B cell (primary cell): ENCODE data around the gene CFLAR. TPM values are rescaled to one million over a fixed set of nuclear protein-coding genes. Genes with fewer than 3 reads are reported as not detected.

Experiments
- ATAC-seq: fragments of 200-7000 bp; cut with Tn5 transposase; one replicate; pipeline ENCODE4 v1.10.0; 2021; ENCODE audit warnings: low read depth, mild to moderate bottlenecking, moderate number of reproducible peaks, moderate library complexity
- CTCF ChIA-PET: fragments of 350-600 bp; sonication (Branson Sonifier 250); formaldehyde crosslinking; loops from one replicate; lab custom pipeline; 2021; ENCODE audit warnings: antibody characterized with exemption, inconsistent platforms; lab: Charles Lee
- POLR2A ChIA-PET: fragments of 350-600 bp; sonication (Branson Sonifier 250); formaldehyde crosslinking; loops from one replicate; lab custom pipeline; 2021; ENCODE audit warnings: antibody characterized with exemption; lab: Charles Lee
- DNase-seq: peaks from one replicate; pipeline ENCODE4 v3.0.0; 2013
- H2AFZ ChIP-seq: 2 replicates; pipeline ENCODE4 v1.6.1; 2012; ENCODE audit warnings: mild to moderate bottlenecking, low read depth, low read length; ENCODE audit not compliant: insufficient read depth, poor library complexity, severe bottlenecking
- H3K27ac ChIP-seq, 2 donors: 1 replicate in 1 of 2; 2 replicates in 1 of 2; pipeline ENCODE4 v1.5.1; 2012 to 2013; ENCODE audit warnings: low read length in 2 of 2, mild to moderate bottlenecking in 2 of 2, moderate library complexity in 1 of 2
- H3K27me3 ChIP-seq, 4 experiments: fragments of 200-600 bp in 1 of 4; sonication (generic) in 1 of 4; replicated peaks in 1 of 4; 1 replicate in 2 of 4; 2 replicates in 2 of 4; pipeline versions ENCODE4 v1.6.1 to v1.7.0; 2013 to 2016; ENCODE audit warnings: low read length in 3 of 4, mild to moderate bottlenecking in 2 of 4, mixed read lengths in 1 of 4, moderate library complexity in 1 of 4; ENCODE audit not compliant: insufficient read depth in 4 of 4, control insufficient read depth in 3 of 4; ENCODE audit errors: control extremely low read depth in 1 of 4
- H3K36me3 ChIP-seq, 2 experiments: replicated peaks in 1 of 2; 1 replicate in 1 of 2; 2 replicates in 1 of 2; pipeline versions ENCODE4 v1.6.1 to v1.7.1; 2013; ENCODE audit warnings: low read length in 1 of 2; ENCODE audit not compliant: insufficient read depth in 2 of 2, control insufficient read depth in 1 of 2; ENCODE audit errors: control extremely low read depth in 1 of 2, extremely low read depth in 1 of 2
- H3K4me1 ChIP-seq, 2 donors: fragments of 200-600 bp in 1 of 2; sonication (generic) in 1 of 2; 1 replicate in 1 of 2; 2 replicates in 1 of 2; pipeline versions ENCODE4 v1.5.1 to v1.6.1; 2013 to 2017; ENCODE audit warnings: low read length in 2 of 2; ENCODE audit not compliant: control insufficient read depth in 2 of 2, insufficient read depth in 2 of 2
- H3K4me2 ChIP-seq: replicated peaks from 2 replicates; pipeline ENCODE3; 2012; ENCODE audit warnings: mild to moderate bottlenecking, low read depth, low read length; ENCODE audit not compliant: poor library complexity, severe bottlenecking
- H3K4me3 ChIP-seq, 5 experiments: fragments of 200-600 bp in 1 of 5; sonication (generic) in 1 of 5; 1 replicate in 3 of 5; 2 replicates in 2 of 5; pipeline versions ENCODE4 v1.5.1 to v1.7.0; 2011 to 2016; ENCODE audit warnings: low read length in 4 of 5, mild to moderate bottlenecking in 4 of 5, low read depth in 2 of 5, control low read depth in 1 of 5, moderate library complexity in 1 of 5; ENCODE audit not compliant: insufficient read depth in 1 of 5; ENCODE audit errors: control extremely low read depth in 1 of 5, extremely low read depth in 1 of 5
- H3K79me2 ChIP-seq: fragments of 200-600 bp; sonication (generic); one replicate; pipeline ENCODE4 v1.6.0; 2016; ENCODE audit warnings: low read length; ENCODE audit not compliant: control insufficient read depth, insufficient read depth
- H3K9ac ChIP-seq: fragments of 200-600 bp; sonication (generic); 2 replicates; pipeline ENCODE4 v1.6.1; 2017; ENCODE audit warnings: mild to moderate bottlenecking, low read length, moderate library complexity
- H3K9me3 ChIP-seq, 3 donors: one replicate each; pipeline versions ENCODE4 v1.6.1 to v1.7.1; 2013; ENCODE audit warnings: low read length in 2 of 3; ENCODE audit not compliant: control insufficient read depth in 2 of 3, insufficient read depth in 1 of 3; ENCODE audit errors: control extremely low read depth in 1 of 3
- H4K20me1 ChIP-seq: 2 replicates; pipeline ENCODE4 v1.6.0; 2012; ENCODE audit warnings: mild to moderate bottlenecking, low read length; ENCODE audit not compliant: insufficient read depth, control insufficient read depth, poor library complexity, severe bottlenecking
- H3K27ac Mint-ChIP-seq: one replicate; pipeline ENCODE4 v1.8.0; 2021; ENCODE audit warnings: mixed read lengths
- H3K27me3 Mint-ChIP-seq: one replicate; pipeline ENCODE4 v1.8.0; 2021; ENCODE audit warnings: mixed read lengths
- H3K4me1 Mint-ChIP-seq: one replicate; pipeline ENCODE4 v1.8.0; 2021; ENCODE audit warnings: mixed read lengths
- H3K4me3 Mint-ChIP-seq: one replicate; pipeline ENCODE4 v1.8.0; 2021; ENCODE audit warnings: mixed read lengths
- H3K9me3 Mint-ChIP-seq: one replicate; pipeline ENCODE4 v1.8.0; 2022; ENCODE audit warnings: mixed read lengths; ENCODE audit not compliant: insufficient read depth
- CTCF ChIP-seq: fragments of 200-600 bp; IDR thresholded peaks from one replicate; pipeline ENCODE4 v1.8.0; 2022; ENCODE audit warnings: antibody characterized with exemption, mild to moderate bottlenecking
- EZH2 ChIP-seq: IDR thresholded peaks from 2 replicates; pipeline ENCODE4 v1.6.1; 2012; ENCODE audit warnings: borderline replicate concordance, low read depth, mild to moderate bottlenecking, moderate library complexity, low read length; ENCODE audit not compliant: insufficient read depth, poor library complexity, severe bottlenecking
- WGBS: methylation state at CpG from one replicate; pipeline ENCODE4 v1.1.5; 2013; ENCODE audit warnings: missing lambda C conversion rate; ENCODE audit not compliant: insufficient coverage; 5-methylcytosine and 5-hydroxymethylcytosine counted together
- intact Hi-C: fragments of 100-400 bp; cut with micrococcal nuclease; formaldehyde crosslinking; loops from one replicate; pipeline ENCODE4 v1.10.0; 2022
- polyA plus RNA-seq: library from polyadenylated mRNA; depleted of rRNA; stranded (reverse); fragments of >200 nt; gene quantifications from 2 replicates; pipeline ENCODE4 v1.2.3, GENCODE V29; 2012
- total RNA-seq, 2 donors: library from RNA; stranded (reverse); fragments of 120-200 nt in 1 of 2; gene quantifications; 1 replicate in 1 of 2; 2 replicates in 1 of 2; pipeline versions ENCODE4 v1.2.3 to v1.2.4, GENCODE V29; 2013 to 2022

The CFLAR gene
- total and polyA plus RNA-seq, 2 donors (not counting 1 experiment from before 2014, with no cell fraction given): 58.4 to 216 TPM

- peaks cover 0 to 2% of the 10 kb centered on the region in 2 experiments for H3K36me3 ChIP-seq
Measured at GRCh38 chr2:201118121-201118960, 2.4 kb downstream of the CFLAR start.

More at GRCh38 chr2:201118121-201118960, 2.4 kb downstream of the CFLAR start:
- H3K9me3 ChIP-seq: peaks cover 0 to 5% (median 0%) of the 10 kb centered on the region in 3 donors
- peaks cover 66% of the 10 kb centered on the region for H3K79me2 ChIP-seq
- TF ChIP-seq EZH2: no peak
- peak; percentile 55 for TF ChIP-seq CTCF
- no peaks in the 10 kb centered on the region for H3K27me3 ChIP-seq
- peak; percentile 64 for ATAC-seq
- DNase-seq: peak; percentile 95
- H3K4me1 ChIP-seq: peaks cover 63 to 72% of the 10 kb centered on the region in 2 donors
- intact Hi-C loops: loop anchor here (1.0 to 5.0 kb wide), 9 partner anchors 11 to 406 kb away; partner anchors contain the start of genes BZW1, NIF3L1, ORC2 and PPIL3
- peak overlapping the region; percentile 66 to 100 (median 97) for H3K4me3 ChIP-seq
- ChIA-PET POLR2A (interaction anchor here (0.6 to 3.5 kb wide), 13 partner anchors 10 to 271 kb away, joined by 3 to 55 read pairs (median 12); partner anchors contain the start of genes CASP10, CASP8 and CLK1), CTCF (interaction anchor here (0.9 to 5.4 kb wide), 25 partner anchors 10 to 254 kb away, joined by 3 to 100 read pairs (median 5); partner anchors contain the start of genes CASP10, CASP8, CLK1 and HYCC2)
- no peaks in the 10 kb centered on the region for H4K20me1 ChIP-seq
- H3K4me2 ChIP-seq: peak overlapping the region; percentile 87
- H3K4me1 Mint-ChIP-seq: peaks cover 72% of the 10 kb centered on the region
- under 1% methylated on average over 41 of the region's 48 CpGs for WGBS
- peak overlapping the region; percentile 98 for H3K4me3 Mint-ChIP-seq
- peak overlapping the region; percentile 77 for H2AFZ ChIP-seq
- H3K27me3 Mint-ChIP-seq: no peaks in the 10 kb centered on the region
- H3K9ac ChIP-seq: peak overlapping the region; percentile 99
- peak overlapping the region; percentile 98 for H3K27ac Mint-ChIP-seq
- no peaks in the 10 kb centered on the region for H3K9me3 Mint-ChIP-seq
- H3K27ac ChIP-seq: peak overlapping the region; percentile 94 to 96
